ENCODE results near the gene MYO9B. TPM values are rescaled to one million over a fixed set of nuclear protein-coding genes. Genes with fewer than 3 reads are reported as not detected.

The MYO9B gene
- total RNA-seq, 1 donor from 2014 or later = 15.5 TPM

DNA sequence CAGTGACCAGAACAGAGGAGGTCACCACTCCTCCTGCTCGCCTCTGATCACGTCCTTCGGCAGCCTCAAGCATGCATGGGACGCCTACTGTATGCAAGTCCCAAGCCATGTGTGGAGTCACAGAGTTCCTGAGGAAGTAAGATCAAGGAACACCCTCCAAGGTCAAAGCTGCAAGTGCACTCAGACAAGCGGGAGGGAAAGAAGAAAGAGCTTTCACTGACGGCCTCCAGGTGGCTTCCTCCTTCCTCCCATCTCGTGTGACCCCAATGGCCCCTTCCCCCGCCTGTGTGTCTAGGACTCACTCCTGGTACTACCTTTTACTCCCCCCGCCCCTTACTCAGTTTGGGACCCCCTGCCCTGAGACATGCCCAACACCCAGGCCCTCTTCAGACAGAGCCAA, 6.4 kb upstream of the MYO9B start:
- H3K36me3 ChIP-seq (ENCODE audit: control insufficient read depth, insufficient read depth, low read length) = peaks cover 2% of the 10 kb centered on the region
- TF ChIP-seq, protein P1, sequence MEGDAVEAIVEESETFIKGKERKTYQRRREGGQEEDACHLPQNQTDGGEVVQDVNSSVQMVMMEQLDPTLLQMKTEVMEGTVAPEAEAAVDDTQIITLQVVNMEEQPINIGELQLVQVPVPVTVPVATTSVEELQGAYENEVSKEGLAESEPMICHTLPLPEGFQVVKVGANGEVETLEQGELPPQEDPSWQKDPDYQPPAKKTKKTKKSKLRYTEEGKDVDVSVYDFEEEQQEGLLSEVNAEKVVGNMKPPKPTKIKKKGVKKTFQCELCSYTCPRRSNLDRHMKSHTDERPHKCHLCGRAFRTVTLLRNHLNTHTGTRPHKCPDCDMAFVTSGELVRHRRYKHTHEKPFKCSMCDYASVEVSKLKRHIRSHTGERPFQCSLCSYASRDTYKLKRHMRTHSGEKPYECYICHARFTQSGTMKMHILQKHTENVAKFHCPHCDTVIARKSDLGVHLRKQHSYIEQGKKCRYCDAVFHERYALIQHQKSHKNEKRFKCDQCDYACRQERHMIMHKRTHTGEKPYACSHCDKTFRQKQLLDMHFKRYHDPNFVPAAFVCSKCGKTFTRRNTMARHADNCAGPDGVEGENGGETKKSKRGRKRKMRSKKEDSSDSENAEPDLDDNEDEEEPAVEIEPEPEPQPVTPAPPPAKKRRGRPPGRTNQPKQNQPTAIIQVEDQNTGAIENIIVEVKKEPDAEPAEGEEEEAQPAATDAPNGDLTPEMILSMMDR (IDR thresholded peaks at IDR 0.05; ENCODE audit: insufficient read depth, low read length, severe bottlenecking) = no peak
- FAIRE-seq (no peak), DNase-seq (ENCODE audit: low read depth) (no peak)
- no peaks in the 10 kb centered on the region for H3K27me3 ChIP-seq (ENCODE audit: control insufficient read depth, insufficient read depth, low read length)
- H3K4me3 ChIP-seq (ENCODE audit: low read depth, low read length) = no peak overlapping the region

DNA sequence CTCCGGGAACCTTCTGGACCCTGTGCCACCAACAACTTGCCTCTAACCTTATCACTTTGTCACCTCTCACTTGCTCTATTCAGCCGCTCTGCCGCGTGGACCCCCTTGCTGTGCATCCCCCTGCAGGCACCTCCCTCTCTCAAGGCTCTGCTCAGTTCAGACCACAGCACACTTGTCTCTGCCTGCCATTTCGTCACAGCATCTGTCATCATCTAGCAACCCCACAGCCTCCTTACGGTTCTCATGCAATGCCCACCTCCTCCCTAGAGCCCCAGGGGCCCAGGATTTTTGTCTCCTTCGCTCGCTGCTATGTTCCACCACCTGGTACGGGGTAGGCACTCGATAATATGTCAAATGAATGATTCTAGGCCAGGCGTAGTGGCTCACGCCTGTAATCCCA, 5.2 kb upstream of the MYO9B start:
- FAIRE-seq (no peak), DNase-seq (ENCODE audit: low read depth) (no peak)
- no peaks in the 10 kb centered on the region for H3K27me3 ChIP-seq (ENCODE audit: control insufficient read depth, insufficient read depth, low read length)
- TF ChIP-seq, protein P1 (IDR thresholded peaks at IDR 0.05; ENCODE audit: insufficient read depth, low read length, severe bottlenecking) = no peak
- H3K4me3 ChIP-seq (ENCODE audit: low read depth, low read length) = no peak overlapping the region
- H3K36me3 ChIP-seq (ENCODE audit: control insufficient read depth, insufficient read depth, low read length) = peaks cover 2% of the 10 kb centered on the region

DNA sequence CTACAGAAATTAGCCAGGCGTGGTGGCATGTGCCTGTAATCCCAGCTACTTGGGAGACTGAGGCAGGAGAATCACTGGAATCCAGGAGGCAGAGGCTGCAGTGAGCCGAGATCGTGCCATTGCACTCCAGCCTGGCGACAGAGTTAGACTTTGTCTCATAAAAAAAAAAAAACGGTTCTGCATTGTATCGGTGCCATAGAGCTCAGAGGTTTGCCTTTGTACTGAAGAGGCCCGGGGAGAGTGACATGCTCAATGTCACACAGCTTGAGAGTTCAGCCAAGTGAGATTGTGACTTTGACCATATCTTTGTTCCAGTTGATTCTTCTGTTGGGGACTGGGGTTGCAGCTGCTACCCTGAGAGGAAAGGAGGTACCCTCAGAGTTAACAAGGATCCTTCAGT, 4.7 kb upstream of the MYO9B start:
- TF ChIP-seq, protein P1 (IDR thresholded peaks at IDR 0.05; ENCODE audit: insufficient read depth, low read length, severe bottlenecking) = no peak
- Histone ChIP-seq H3K27me3 (ENCODE audit: control insufficient read depth, insufficient read depth, low read length) (no peaks in the 10 kb centered on the region), H3K36me3 (ENCODE audit: control insufficient read depth, insufficient read depth, low read length) (peaks cover 2% of the 10 kb centered on the region), H3K4me3 (ENCODE audit: low read depth, low read length) (no peak overlapping the region)
- no peak for FAIRE-seq
- no peak for DNase-seq (ENCODE audit: low read depth)

DNA sequence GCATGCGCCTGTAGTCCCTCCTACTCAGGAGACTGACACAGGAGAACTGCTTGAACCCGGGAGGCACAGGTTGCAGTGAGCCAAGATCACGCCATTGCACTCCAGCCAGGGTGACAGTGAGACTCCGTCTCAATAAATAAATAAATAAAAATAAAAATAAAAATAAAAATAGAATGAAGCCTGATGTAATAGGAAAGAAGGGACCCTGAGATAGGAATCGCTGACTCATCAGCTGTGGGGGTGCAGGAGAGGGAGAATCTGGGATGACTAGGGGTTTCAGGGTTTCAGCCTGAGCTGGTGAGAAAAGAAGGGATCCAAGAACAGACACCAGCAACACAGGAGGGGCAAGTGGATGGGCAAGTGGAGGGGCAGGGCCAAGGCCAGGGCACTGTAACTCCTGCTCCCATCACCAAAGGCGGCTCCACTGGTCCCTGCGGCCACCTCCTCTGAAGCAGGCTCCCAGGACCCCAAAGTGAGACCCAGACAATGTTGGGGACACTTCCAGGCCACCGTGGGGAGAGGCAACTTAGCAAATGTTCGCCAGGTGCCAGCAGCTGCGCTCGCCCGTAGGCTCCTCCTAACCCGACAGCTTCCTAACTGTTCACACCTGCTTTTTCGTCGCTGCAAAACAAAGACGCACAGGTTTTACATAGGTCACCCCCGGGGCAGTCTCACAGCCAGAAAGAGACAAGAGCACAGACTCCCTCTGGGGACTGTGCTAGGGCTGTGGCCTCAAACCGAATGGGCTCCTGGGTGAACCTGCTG, 1.5 kb upstream of the MYO9B start:
- Histone ChIP-seq H3K27me3 (ENCODE audit: control insufficient read depth, insufficient read depth, low read length) (no peaks in the 10 kb centered on the region), H3K4me3 (ENCODE audit: low read depth, low read length) (peak overlapping the region; percentile 79), H3K36me3 (ENCODE audit: control insufficient read depth, insufficient read depth, low read length) (peaks cover 2% of the 10 kb centered on the region)
- TF ChIP-seq, protein P1 (IDR thresholded peaks at IDR 0.05; ENCODE audit: insufficient read depth, low read length, severe bottlenecking) = no peak
- FAIRE-seq = no peak
- no peak for DNase-seq (ENCODE audit: low read depth)

DNA sequence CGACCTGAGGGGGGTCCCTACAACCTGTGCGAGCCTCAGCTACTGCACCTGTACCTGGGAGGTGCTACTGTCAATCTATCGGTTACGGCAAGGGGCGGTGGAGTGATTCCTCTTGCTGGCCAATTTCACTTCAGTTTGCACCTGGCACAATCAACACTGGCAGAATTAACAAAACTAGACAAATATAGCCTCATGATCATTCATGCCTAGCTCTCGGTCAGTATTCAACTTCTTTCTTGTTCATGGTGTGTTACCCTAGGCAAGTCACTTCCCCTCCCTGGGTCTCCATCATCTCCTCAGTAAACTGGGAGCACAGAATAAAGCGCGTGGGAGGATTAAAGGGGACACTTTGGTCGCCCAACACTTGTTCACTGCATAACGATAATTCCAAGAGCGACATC, 943 bp upstream of the MYO9B start:
- no peak for DNase-seq (ENCODE audit: low read depth)
- TF ChIP-seq, protein P1 (IDR thresholded peaks at IDR 0.05; ENCODE audit: insufficient read depth, low read length, severe bottlenecking) = no peak
- H3K27me3 ChIP-seq (ENCODE audit: control insufficient read depth, insufficient read depth, low read length) = no peaks in the 10 kb centered on the region
- H3K4me3 ChIP-seq (ENCODE audit: low read depth, low read length) = peak overlapping the region; percentile 79
- peaks cover 2% of the 10 kb centered on the region for H3K36me3 ChIP-seq (ENCODE audit: control insufficient read depth, insufficient read depth, low read length)
- FAIRE-seq = no peak
